ENCODE data around the gene TEX51.

TEX51 gene

GRCh38 chr2:126915903-126916302, 17.2 kb downstream of the TEX51 start:
- DNase-seq = no peak

- no peak for DNase-seq
Measured at GRCh38 chr2:126916744-126917143, 18.1 kb downstream of the TEX51 start.

DNA sequence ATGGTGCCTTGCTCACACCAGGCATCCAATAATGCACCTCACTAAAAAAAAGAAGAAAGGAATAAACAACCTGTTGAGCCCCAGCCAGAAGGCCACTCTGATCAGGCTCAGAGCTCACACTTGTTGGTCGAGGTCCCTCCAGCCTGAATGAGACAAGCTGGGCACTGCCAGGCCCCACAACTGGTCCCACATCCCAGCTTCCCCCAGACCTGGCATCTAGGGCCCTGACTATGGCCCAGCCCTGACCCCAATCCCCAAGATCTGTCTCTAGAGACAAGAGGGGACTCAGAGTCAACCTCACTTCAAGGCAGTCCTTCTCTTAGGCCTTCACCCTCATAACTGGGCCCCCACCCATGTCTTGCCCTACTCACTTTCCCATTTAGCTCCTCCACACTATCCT, 22.4 kb downstream of the TEX51 start:
- no peak for DNase-seq

- no peak for DNase-seq
Measured at GRCh38 chr2:126930970-126931590, 32.4 kb downstream of the TEX51 start.

GRCh38 chr2:126932529-126932928, 33.8 kb downstream of the TEX51 start:
- DNase-seq = no peak

DNA sequence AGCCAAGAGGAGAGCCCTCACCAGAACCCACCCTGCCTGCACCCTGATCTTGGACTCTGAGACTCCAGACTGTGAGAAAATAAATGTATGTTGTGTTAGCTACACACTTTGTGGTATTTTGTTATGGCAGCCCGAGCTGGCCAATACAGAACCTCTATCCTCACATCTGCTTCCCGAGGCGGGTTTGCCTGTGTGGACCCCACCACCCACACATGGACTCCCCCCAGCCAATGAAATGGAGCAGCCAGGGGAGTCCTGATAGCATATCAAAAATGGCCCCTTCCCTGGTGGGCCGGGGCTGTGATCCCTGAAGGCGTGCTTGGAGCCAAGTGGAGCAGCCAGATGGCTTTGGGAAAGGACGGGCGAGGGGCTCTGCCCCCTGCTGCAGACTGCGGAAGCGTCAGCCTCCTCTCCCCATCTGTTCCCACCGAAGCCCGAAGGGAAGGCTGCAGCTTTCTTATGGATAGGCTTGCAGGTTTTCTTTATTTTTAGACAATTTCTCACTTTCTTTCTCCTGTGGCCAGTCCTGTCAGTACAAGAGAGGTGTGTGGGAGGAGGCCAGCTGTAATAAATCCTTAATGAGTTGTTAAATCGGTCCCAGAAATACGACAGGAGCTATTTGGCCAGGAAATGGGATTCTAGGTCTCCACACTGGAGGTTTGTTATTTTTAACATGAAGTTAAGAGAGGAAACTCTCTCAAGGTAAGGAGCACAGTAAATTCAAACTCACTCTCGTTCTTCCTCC, 34.4 kb downstream of the TEX51 start:
- DNase-seq = no peak

GRCh38 chr2:126933711-126934091, 35.0 kb downstream of the TEX51 start:
- no peak for DNase-seq

DNA sequence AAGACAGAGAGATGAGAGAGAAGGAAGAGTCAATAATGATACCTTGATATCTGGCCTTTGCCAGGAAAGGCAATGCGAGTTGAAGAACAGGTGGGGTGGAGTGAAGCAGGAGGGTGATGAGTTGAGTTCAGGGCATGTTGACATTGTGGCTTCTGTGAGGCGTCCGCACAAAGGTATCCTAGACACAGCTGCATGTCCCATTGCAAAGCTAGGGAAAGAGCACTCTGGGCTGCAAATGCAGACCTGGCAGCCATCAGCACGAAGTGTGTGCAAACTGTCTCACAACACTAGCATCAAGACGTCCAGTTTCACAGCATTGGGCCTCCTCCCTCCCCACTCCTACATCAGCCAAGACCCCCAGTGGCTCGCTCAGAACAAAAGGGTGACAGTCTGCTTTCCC, 36.1 kb downstream of the TEX51 start:
- peak; percentile 2 for DNase-seq

GRCh38 chr2:126935774-126936173, 37.1 kb downstream of the TEX51 start:
- DNase-seq = no peak

GRCh38 chr2:126936219-126936723, 37.6 kb downstream of the TEX51 start:
- DNase-seq = no peak

- DNase-seq = no peak
Measured at GRCh38 chr2:126940331-126940730, 41.6 kb downstream of the TEX51 start.

GRCh38 chr2:126942427-126943203, 43.9 kb downstream of the TEX51 start:
- DNase-seq = no peak

GRCh38 chr2:126943612-126944348, 45.1 kb downstream of the TEX51 start:
- DNase-seq = no peak

- no peak for DNase-seq
Measured at GRCh38 chr2:126945118-126945517, 46.4 kb downstream of the TEX51 start.

DNA sequence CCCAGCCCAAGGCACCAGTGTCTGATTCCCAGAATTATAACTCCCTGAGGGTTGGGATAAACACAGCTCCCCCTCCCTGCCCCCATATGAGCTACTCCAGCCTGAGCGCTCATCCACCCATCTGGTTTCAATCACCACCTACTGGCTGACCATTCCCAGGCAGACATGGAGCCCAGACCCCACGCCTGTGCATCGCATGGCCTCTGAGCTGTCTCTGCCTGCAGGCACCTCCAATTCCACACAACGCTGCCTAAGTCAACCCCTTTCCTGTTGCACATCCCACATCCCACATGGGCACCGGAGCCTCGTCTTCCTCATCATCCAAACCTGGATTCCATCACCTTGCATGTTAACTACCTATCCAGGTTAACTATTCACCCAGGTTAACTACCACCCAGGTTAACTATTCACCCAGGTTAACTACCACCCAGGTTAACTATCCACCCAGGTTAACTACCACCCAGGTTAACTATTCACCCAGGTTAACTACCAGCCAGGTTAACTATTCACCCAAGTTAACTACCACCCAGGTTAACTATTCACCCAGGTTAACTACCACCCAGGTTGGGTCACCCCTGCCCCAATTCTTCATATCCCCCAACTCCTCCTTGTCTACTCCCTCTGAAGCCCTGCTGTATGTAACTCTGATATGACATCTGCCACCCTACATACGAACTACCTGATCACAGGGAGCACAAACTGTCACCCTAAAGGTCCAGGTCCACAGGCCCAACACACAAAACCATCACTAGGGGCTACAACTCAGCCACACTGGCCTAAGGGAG, 47.8 kb downstream of the TEX51 start:
- no peak for DNase-seq

DNA sequence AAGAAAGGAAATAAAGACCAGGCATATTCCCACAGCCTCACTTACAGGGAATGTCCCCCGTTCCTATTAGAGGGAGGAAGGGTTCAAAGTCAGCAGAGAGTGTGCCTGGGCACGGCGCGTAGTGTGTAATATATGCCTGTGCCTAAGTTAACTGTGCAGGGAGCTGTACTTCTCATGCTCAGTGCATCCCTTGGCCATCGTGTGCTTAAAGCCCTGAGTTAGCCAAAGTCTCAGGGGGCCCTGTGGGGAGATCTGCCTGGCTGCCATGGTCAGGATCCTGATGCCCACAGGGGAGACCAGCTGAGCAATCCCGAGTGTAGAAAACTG, 48.4 kb downstream of the TEX51 start:
- no peak for DNase-seq

DNA sequence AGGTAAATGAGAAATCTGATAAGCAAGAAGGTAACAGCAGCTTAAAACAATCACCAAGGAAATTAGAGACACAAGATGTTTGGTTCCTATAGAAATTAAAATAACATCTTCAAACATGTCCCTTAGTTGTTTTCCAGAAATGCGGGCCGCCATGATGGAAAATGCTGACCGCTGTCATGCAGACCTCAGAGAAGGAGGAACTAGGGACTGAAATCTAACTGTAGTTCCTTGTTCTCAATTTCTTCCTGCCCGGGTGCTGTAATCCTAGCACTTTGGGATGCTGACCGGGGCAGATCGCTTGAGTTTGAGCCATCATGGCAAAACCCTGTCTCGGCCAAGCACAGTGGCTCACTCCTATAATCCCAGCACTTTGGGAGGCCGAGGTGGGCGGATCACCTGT, 51.1 kb downstream of the TEX51 start:
- no peak for DNase-seq

- no peak for DNase-seq
Measured at GRCh38 chr2:126950504-126950903, 51.8 kb downstream of the TEX51 start.

Data from NCI-H345 (cell line).